Smooth muscle cell (in vitro differentiated cells): ENCODE measurements around the gene VWA3B. TPM values are rescaled to one million over a fixed set of nuclear protein-coding genes. Genes with fewer than 3 reads are reported as not detected.

ENCODE experiments used
- DNase-seq: peaks from one replicate; lab custom pipeline; 2025; ENCODE audit not compliant: unreplicated experiment; lab: John Stamatoyannopoulos, UW
- H2AFZ ChIP-seq: fragments of 200-600 bp; sonication (generic); 2 replicates; pipeline ENCODE4 v1.6.0; 2016; ENCODE audit warnings: antibody characterized with exemption, low read depth, mild to moderate bottlenecking
- H3F3A ChIP-seq: fragments of 200-600 bp; sonication (generic); 2 replicates; pipeline ENCODE4 v1.6.0; 2017; ENCODE audit warnings: antibody characterized with exemption, low read depth
- H3K27ac ChIP-seq: fragments of 200-600 bp; sonication (generic); 2 replicates; pipeline ENCODE4 v1.5.1; 2016; ENCODE audit warnings: low read depth, mild to moderate bottlenecking
- H3K27me3 ChIP-seq: fragments of 200-600 bp; sonication (generic); 2 replicates; pipeline ENCODE4 v1.6.1; 2016; ENCODE audit warnings: low read depth, mild to moderate bottlenecking
- H3K36me3 ChIP-seq: fragments of 200-600 bp; sonication (generic); 2 replicates; pipeline ENCODE4 v1.5.1; 2016; ENCODE audit warnings: low read depth
- H3K4me1 ChIP-seq: fragments of 200-600 bp; sonication (generic); 2 replicates; pipeline ENCODE4 v1.5.1; 2016; ENCODE audit warnings: low read depth
- H3K4me2 ChIP-seq: fragments of 200-600 bp; sonication (generic); 2 replicates; pipeline ENCODE4 v1.6.0; 2016; ENCODE audit warnings: mild to moderate bottlenecking
- H3K4me3 ChIP-seq: fragments of 200-600 bp; sonication (generic); 2 replicates; pipeline ENCODE4 v1.5.1; 2016; ENCODE audit warnings: mild to moderate bottlenecking
- H3K79me2 ChIP-seq: fragments of 200-600 bp; sonication (generic); 2 replicates; pipeline ENCODE4 v1.6.0; 2016; ENCODE audit warnings: low read depth, mild to moderate bottlenecking
- H3K9ac ChIP-seq: fragments of 200-600 bp; sonication (generic); 2 replicates; pipeline ENCODE4 v1.6.0; 2016; ENCODE audit warnings: low read depth
- H3K9me3 ChIP-seq: fragments of 200-600 bp; sonication (generic); replicated peaks from 2 replicates; pipeline ENCODE4 v1.5.1; 2016; ENCODE audit warnings: low read depth
- H4K20me1 ChIP-seq: fragments of 200-600 bp; sonication (generic); 2 replicates; pipeline ENCODE4 v1.6.0; 2016; ENCODE audit warnings: low read depth
- CTCF ChIP-seq: fragments of 200-600 bp; sonication (generic); IDR thresholded peaks from 2 replicates; pipeline ENCODE4 v1.5.1; 2017; ENCODE audit warnings: borderline replicate concordance, mild to moderate bottlenecking, antibody characterized with exemption; ENCODE audit not compliant: insufficient read depth, poor library complexity, severe bottlenecking
- WGBS: methylation state at CpG from one replicate; pipeline ENCODE4 v1.1.7; 2016; ENCODE audit warnings: low lambda C conversion rate; 5-methylcytosine and 5-hydroxymethylcytosine counted together
- polyA plus RNA-seq: library from polyadenylated mRNA; unstranded; fragments of >200 nt; fragmentation: Nextera tagmentation; extraction: Ambion mirVana; gene quantifications from 2 replicates; pipeline ENCODE4 v1.2.1, GENCODE V29; 2016
- total RNA-seq: library from RNA; depleted of rRNA; stranded (reverse); fragments of >200 nt; gene quantifications from 2 replicates; pipeline ENCODE4 v1.2.3, GENCODE V29; 2014

The VWA3B gene
- total and polyA plus RNA-seq, 2 experiments from 2014 or later = not detected

- Histone ChIP-seq H3F3A (no peaks in the 10 kb centered on the region), H4K20me1 (no peaks in the 10 kb centered on the region), H3K27me3 (no peaks in the 10 kb centered on the region), H3K9me3 (no peaks in the 10 kb centered on the region), H3K79me2 (no peaks in the 10 kb centered on the region), H3K4me1 (no peaks in the 10 kb centered on the region), H3K9ac (no peak overlapping the region), H3K4me2 (peak overlapping the region; percentile 53), H2AFZ (no peak overlapping the region), H3K4me3 (no peak overlapping the region), H3K36me3 (no peaks in the 10 kb centered on the region), H3K27ac (peak overlapping the region; percentile 55)
- WGBS = 63% methylated on average over 2 of the region's 2 CpGs
- no peak for TF ChIP-seq CTCF
- no peak for DNase-seq
These were observed 36.9 kb upstream of the VWA3B start for GRCh38 chr2:98050070-98050469.

- H3K27ac ChIP-seq = no peak overlapping the region
- no peaks in the 10 kb centered on the region for H3K27me3 ChIP-seq
- H4K20me1 ChIP-seq = no peaks in the 10 kb centered on the region
- H2AFZ ChIP-seq = no peak overlapping the region
- DNase-seq = no peak
- no peaks in the 10 kb centered on the region for H3K9me3 ChIP-seq
- TF ChIP-seq CTCF = no peak
- no peaks in the 10 kb centered on the region for H3K4me1 ChIP-seq
- no peaks in the 10 kb centered on the region for H3K36me3 ChIP-seq
- H3F3A ChIP-seq = no peaks in the 10 kb centered on the region
- no peak overlapping the region for H3K4me2 ChIP-seq
- H3K9ac ChIP-seq = no peak overlapping the region
- 89% methylated on average over 14 of the region's 14 CpGs for WGBS
- H3K79me2 ChIP-seq = no peaks in the 10 kb centered on the region
- H3K4me3 ChIP-seq = no peak overlapping the region
These were observed 28.6 kb upstream of the VWA3B start for GRCh38 chr2:98058191-98058975.

- 96% methylated on average over 6 of the region's 6 CpGs for WGBS
- no peaks in the 10 kb centered on the region for H3K9me3 ChIP-seq
- no peaks in the 10 kb centered on the region for H3K4me1 ChIP-seq
These were observed 26.7 kb upstream of the VWA3B start for GRCh38 chr2:98060277-98060676.

More at GRCh38 chr2:98060277-98060676, 26.7 kb upstream of the VWA3B start:
- H3F3A ChIP-seq = no peaks in the 10 kb centered on the region
- no peaks in the 10 kb centered on the region for H4K20me1 ChIP-seq
- no peak overlapping the region for H3K9ac ChIP-seq
- TF ChIP-seq CTCF = no peak
- H3K4me2 ChIP-seq = no peak overlapping the region
- no peak overlapping the region for H3K4me3 ChIP-seq
- DNase-seq = no peak
- H2AFZ ChIP-seq = no peak overlapping the region
- H3K27ac ChIP-seq = no peak overlapping the region
- H3K36me3 ChIP-seq = no peaks in the 10 kb centered on the region
- no peaks in the 10 kb centered on the region for H3K27me3 ChIP-seq
- no peaks in the 10 kb centered on the region for H3K79me2 ChIP-seq
